Keratinocyte (primary cell): ENCODE results near the gene RNU6-9.

ENCODE experiments used
- EZH2 ChIP-seq: IDR thresholded peaks from one replicate; pipeline ENCODE4 v1.6.1; 2012; ENCODE audit warnings: inconsistent platforms, mild to moderate bottlenecking, low read length, moderate library complexity
- TF ChIP-seq, protein P1 (sequence below), 3 experiments: IDR thresholded peaks in 1 of 3; conservative IDR thresholded peaks in 1 of 3; optimal IDR thresholded peaks in 1 of 3; 2 replicates in 2 of 3; 3 replicates in 1 of 3; pipeline versions ENCODE3 to v1.5.1; 2011; ENCODE audit warnings: low read length in 3 of 3, mild to moderate bottlenecking in 3 of 3, moderate library complexity in 2 of 3, control low read depth in 1 of 3, inconsistent platforms in 1 of 3; ENCODE audit not compliant: insufficient read depth in 2 of 3; ENCODE audit errors: extremely low read depth in 1 of 3

DNA sequence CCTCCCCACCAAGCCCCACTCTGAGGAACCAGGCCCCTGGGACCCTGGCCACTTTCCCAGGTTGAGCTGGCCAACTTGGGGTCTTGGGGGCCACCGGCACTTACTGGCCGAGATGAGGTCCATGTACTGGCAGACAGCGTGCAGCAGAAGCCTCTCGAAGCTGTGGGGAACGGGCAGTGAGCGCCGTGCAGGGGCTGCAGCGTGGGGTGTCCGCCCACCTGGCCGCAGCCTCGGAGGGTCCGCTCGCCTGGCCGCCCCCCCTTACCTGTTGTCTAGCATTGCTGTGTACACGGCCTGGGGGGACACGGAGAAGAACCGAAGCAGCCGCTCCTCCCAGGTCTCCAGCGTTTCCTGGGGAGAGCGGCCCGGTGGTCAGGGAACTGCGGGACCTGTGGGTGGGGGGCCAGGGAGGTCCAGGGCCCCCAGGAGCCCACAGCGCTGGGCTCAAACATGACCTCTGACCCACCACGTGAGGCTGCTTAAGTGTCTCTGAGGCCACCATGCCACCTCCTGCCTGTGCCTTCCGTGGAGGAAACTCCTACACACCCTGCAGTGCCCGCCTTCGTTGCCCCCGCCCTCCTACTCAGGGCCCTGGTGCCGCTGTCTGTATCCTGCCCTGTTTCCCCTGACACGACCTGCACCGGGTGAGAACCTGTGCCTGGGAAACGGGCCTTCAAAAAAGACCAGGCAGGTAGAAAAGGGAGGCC is 6.2 kb downstream of the RNU6-9 start:
- TF ChIP-seq, protein P1, sequence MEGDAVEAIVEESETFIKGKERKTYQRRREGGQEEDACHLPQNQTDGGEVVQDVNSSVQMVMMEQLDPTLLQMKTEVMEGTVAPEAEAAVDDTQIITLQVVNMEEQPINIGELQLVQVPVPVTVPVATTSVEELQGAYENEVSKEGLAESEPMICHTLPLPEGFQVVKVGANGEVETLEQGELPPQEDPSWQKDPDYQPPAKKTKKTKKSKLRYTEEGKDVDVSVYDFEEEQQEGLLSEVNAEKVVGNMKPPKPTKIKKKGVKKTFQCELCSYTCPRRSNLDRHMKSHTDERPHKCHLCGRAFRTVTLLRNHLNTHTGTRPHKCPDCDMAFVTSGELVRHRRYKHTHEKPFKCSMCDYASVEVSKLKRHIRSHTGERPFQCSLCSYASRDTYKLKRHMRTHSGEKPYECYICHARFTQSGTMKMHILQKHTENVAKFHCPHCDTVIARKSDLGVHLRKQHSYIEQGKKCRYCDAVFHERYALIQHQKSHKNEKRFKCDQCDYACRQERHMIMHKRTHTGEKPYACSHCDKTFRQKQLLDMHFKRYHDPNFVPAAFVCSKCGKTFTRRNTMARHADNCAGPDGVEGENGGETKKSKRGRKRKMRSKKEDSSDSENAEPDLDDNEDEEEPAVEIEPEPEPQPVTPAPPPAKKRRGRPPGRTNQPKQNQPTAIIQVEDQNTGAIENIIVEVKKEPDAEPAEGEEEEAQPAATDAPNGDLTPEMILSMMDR (optimal IDR thresholded peaks at IDR 0.05 in 1 of 3, IDR thresholded peaks at IDR 0.05 in 1 of 3, conservative IDR thresholded peaks at IDR 0.05 in 1 of 3; ENCODE audit: extremely low read depth in 1 of 3, insufficient read depth in 2 of 3, low read length in 3 of 3), result no peak
- no peak for TF ChIP-seq EZH2
